HEK293T (cell line): ENCODE measurements around the gene SLA2.

Experiments
- ELF4 ChIP-seq: fragments of 450-650 bp; IDR thresholded peaks from 2 replicates; pipeline ENCODE4 v1.6.1; 2017; ENCODE audit warnings: antibody characterized with exemption
- FOXA1 ChIP-seq: fragments of 450-650 bp; IDR thresholded peaks from 2 replicates; pipeline ENCODE4 v1.6.1; 2016; ENCODE audit warnings: mild to moderate bottlenecking
- FOXK2 ChIP-seq: fragments of 450-650 bp; IDR thresholded peaks from 2 replicates; pipeline ENCODE4 v1.6.1; 2016; ENCODE audit warnings: mild to moderate bottlenecking
- FOXM1 ChIP-seq: fragments of 450-650 bp; IDR thresholded peaks from 2 replicates; pipeline ENCODE4 v1.6.1; 2017; ENCODE audit warnings: mild to moderate bottlenecking, borderline replicate concordance
- HDGF ChIP-seq: fragments of 450-650 bp; IDR thresholded peaks from 2 replicates; pipeline ENCODE4 v1.6.1; 2017; ENCODE audit warnings: antibody characterized with exemption, borderline replicate concordance
- L3MBTL2 ChIP-seq: fragments of 450-650 bp; conservative IDR thresholded peaks from 2 replicates; pipeline ENCODE4 v1.6.1; 2016; ENCODE audit warnings: mild to moderate bottlenecking
- LEF1 ChIP-seq: fragments of 450-650 bp; IDR thresholded peaks from 2 replicates; pipeline ENCODE4 v1.6.1; 2017; ENCODE audit warnings: mild to moderate bottlenecking, borderline replicate concordance
- NFRKB ChIP-seq: fragments of 450-650 bp; IDR thresholded peaks from 2 replicates; pipeline ENCODE4 v1.6.1; 2016; ENCODE audit warnings: mild to moderate bottlenecking, moderate library complexity
- SP1 ChIP-seq: fragments of 450-650 bp; IDR thresholded peaks from 2 replicates; pipeline ENCODE4 v1.6.1; 2017
- SUZ12 ChIP-seq: fragments of 450-650 bp; IDR thresholded peaks from 2 replicates; pipeline ENCODE4 v1.6.1; 2016; ENCODE audit warnings: mild to moderate bottlenecking
- TF ChIP-seq, protein P1 (sequence below): fragments of 450-650 bp; IDR thresholded peaks from 2 replicates; pipeline ENCODE4 v1.6.1; 2016

DNA sequence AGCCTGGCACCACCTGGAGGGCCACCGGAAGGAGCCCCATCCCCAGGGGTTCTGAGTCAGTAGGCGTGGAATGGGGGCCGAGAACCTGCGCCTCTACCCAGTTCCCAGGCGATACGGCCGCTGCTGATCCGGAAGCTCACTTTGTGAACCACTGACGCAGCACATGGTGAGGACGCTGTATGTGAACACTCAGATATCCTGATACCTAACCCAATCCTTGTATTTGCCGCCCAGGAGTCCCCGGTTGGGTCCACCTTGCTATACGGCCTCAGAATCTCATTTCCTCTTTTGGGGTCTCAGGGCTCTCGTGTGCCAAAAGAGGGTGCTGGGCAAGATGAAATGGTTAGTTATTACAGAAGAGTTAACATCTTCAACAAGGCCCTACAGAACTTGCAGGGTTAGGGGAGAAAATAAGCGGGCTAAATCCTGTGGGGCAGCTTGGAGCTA is 41.0 kb downstream of the SLA2 start:
- TF ChIP-seq HDGF = no peak
- TF ChIP-seq FOXM1 = no peak
- TF ChIP-seq L3MBTL2 = no peak
- no peak for TF ChIP-seq FOXK2
- TF ChIP-seq SUZ12 = no peak
- no peak for TF ChIP-seq SP1
- 0 out of 2 replicates have a peak, but pooled peaks have one; percentile 61 for TF ChIP-seq ELF4
- TF ChIP-seq NFRKB = no peak
- no peak for TF ChIP-seq FOXA1
- TF ChIP-seq, protein P1, sequence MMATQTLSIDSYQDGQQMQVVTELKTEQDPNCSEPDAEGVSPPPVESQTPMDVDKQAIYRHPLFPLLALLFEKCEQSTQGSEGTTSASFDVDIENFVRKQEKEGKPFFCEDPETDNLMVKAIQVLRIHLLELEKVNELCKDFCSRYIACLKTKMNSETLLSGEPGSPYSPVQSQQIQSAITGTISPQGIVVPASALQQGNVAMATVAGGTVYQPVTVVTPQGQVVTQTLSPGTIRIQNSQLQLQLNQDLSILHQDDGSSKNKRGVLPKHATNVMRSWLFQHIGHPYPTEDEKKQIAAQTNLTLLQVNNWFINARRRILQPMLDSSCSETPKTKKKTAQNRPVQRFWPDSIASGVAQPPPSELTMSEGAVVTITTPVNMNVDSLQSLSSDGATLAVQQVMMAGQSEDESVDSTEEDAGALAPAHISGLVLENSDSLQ = no peak
- TF ChIP-seq LEF1 = no peak
